ENCODE results near the gene COL7A1. TPM values are rescaled to one million over a fixed set of nuclear protein-coding genes. Genes with fewer than 3 reads are reported as not detected.

Gene COL7A1
- total RNA-seq, 3 donors from 2014 or later (not counting 1 experiment from before 2014, with no cell fraction given): 0.54 to 1.7 (median 1.4) TPM

- Mint-ChIP-seq H3K27ac (no peak overlapping the region), H3K4me1 (peaks cover 0 to 18% of the 10 kb centered on the region in 2 donors), H3K36me3 (no peaks in the 10 kb centered on the region), H3K9me3 (no peaks in the 10 kb centered on the region), H3K4me3 (no peak overlapping the region), H3K27me3 (ENCODE audit: low read depth in 2 of 2) (peaks cover 12 to 25% of the 10 kb centered on the region in 2 donors)
- ATAC-seq (no peak), DNase-seq (no peak)
- Histone ChIP-seq H3K9me3 (ENCODE audit: control insufficient read depth, insufficient read depth, low read length) (no peaks in the 10 kb centered on the region), H3K4me1 (ENCODE audit: control insufficient read depth, insufficient read depth, low read length) (no peaks in the 10 kb centered on the region), H3K4me3 (ENCODE audit: low read length) (no peak overlapping the region), H3K27me3 (ENCODE audit: control insufficient read depth, insufficient read depth, low read length) (peaks cover 2% of the 10 kb centered on the region), H3K36me3 (ENCODE audit: control insufficient read depth, insufficient read depth, low read length) (peaks cover 12% of the 10 kb centered on the region), H3K27ac (ENCODE audit: low read length) (no peak overlapping the region)
- TF ChIP-seq CTCF (IDR thresholded peaks at IDR 0.05): no peak
- WGBS (ENCODE audit: insufficient coverage): 34% methylated on average over 39 of the region's 39 CpGs
- intact Hi-C loops (cut with micrococcal nuclease): no loop called here
These were observed 596 bp downstream of the COL7A1 start for GRCh38 chr3:48594417-48595049.

- no peak for DNase-seq
- intact Hi-C loops (cut with micrococcal nuclease): no loop called here
- H3K27ac Mint-ChIP-seq: no peak overlapping the region
- Histone ChIP-seq H3K27ac (ENCODE audit: low read length) (no peak overlapping the region), H3K27me3 (ENCODE audit: control insufficient read depth, insufficient read depth, low read length) (peaks cover 2% of the 10 kb centered on the region), H3K9me3 (ENCODE audit: control insufficient read depth, insufficient read depth, low read length) (no peaks in the 10 kb centered on the region), H3K36me3 (ENCODE audit: control insufficient read depth, insufficient read depth, low read length) (peaks cover 1% of the 10 kb centered on the region), H3K4me1 (ENCODE audit: control insufficient read depth, insufficient read depth, low read length) (no peaks in the 10 kb centered on the region), H3K4me3 (ENCODE audit: low read length) (no peak overlapping the region)
- ATAC-seq: no peak
- peaks cover 0 to 18% of the 10 kb centered on the region in 2 donors for H3K4me1 Mint-ChIP-seq
- H3K27me3 Mint-ChIP-seq (ENCODE audit: low read depth in 2 of 2): peaks cover 22 to 33% of the 10 kb centered on the region in 2 donors
- H3K9me3 Mint-ChIP-seq: no peaks in the 10 kb centered on the region
- no peak overlapping the region for H3K4me3 Mint-ChIP-seq
- WGBS (ENCODE audit: insufficient coverage): 94% methylated on average over 9 of the region's 9 CpGs
- TF ChIP-seq CTCF (IDR thresholded peaks at IDR 0.05): no peak
- no peaks in the 10 kb centered on the region for H3K36me3 Mint-ChIP-seq
These were observed 1.8 kb downstream of the COL7A1 start for GRCh38 chr3:48593337-48593736.

- Histone ChIP-seq H3K36me3 (ENCODE audit: control insufficient read depth, insufficient read depth, low read length) (no peaks in the 10 kb centered on the region), H3K27me3 (ENCODE audit: control insufficient read depth, insufficient read depth, low read length) (peaks cover 2% of the 10 kb centered on the region), H3K9me3 (ENCODE audit: control insufficient read depth, insufficient read depth, low read length) (no peaks in the 10 kb centered on the region), H3K4me3 (ENCODE audit: low read length) (no peak overlapping the region), H3K4me1 (ENCODE audit: control insufficient read depth, insufficient read depth, low read length) (no peaks in the 10 kb centered on the region), H3K27ac (ENCODE audit: low read length) (no peak overlapping the region)
- H3K4me3 Mint-ChIP-seq: no peak overlapping the region
- WGBS (ENCODE audit: insufficient coverage): 88% methylated on average over 21 of the region's 21 CpGs
- H3K27ac Mint-ChIP-seq: no peak overlapping the region
- H3K27me3 Mint-ChIP-seq (ENCODE audit: low read depth in 2 of 2): peaks cover 25 to 33% of the 10 kb centered on the region in 2 donors
- ATAC-seq (no peak), DNase-seq (no peak)
- TF ChIP-seq CTCF (IDR thresholded peaks at IDR 0.05): no peak
- intact Hi-C loops (cut with micrococcal nuclease): no loop called here
- H3K9me3 Mint-ChIP-seq: no peaks in the 10 kb centered on the region
- H3K36me3 Mint-ChIP-seq: no peaks in the 10 kb centered on the region
- peaks cover 0 to 17% of the 10 kb centered on the region in 2 donors for H3K4me1 Mint-ChIP-seq
These were observed 2.5 kb downstream of the COL7A1 start for GRCh38 chr3:48592519-48593087.

Data from natural killer cell (primary cell).